CD4-positive, alpha-beta memory T cell (primary cell): ENCODE data around the gene SBNO2. TPM values are rescaled to one million over a fixed set of nuclear protein-coding genes. Genes with fewer than 3 reads are reported as not detected.

ENCODE experiments used
- CTCF ChIA-PET: fragments of 350-600 bp; sonication (Branson Sonifier 250); formaldehyde crosslinking; loops from one replicate; lab custom pipeline; 2021; ENCODE audit warnings: inconsistent platforms; ENCODE audit not compliant: partially characterized antibody; lab: Charles Lee
- POLR2A ChIA-PET: fragments of 350-600 bp; sonication (Branson Sonifier 250); formaldehyde crosslinking; loops from one replicate; lab custom pipeline; 2021; ENCODE audit not compliant: partially characterized antibody; lab: Charles Lee
- DNase-seq, 5 donors: peaks; one replicate each; pipeline versions ENCODE4 v3.0.0 to v3.0.0-alpha.2; 2020 to 2022; ENCODE audit warnings: mixed read lengths in 1 of 5
- H3K27ac ChIP-seq: one replicate; pipeline ENCODE4 v1.7.0; 2013; ENCODE audit warnings: low read depth, low read length
- H3K27me3 ChIP-seq: 2 replicates; pipeline ENCODE4 v1.7.0; 2013; ENCODE audit warnings: mild to moderate bottlenecking, low read length, moderate library complexity; ENCODE audit not compliant: insufficient read depth
- H3K36me3 ChIP-seq: 2 replicates; pipeline ENCODE4 v1.7.0; 2013; ENCODE audit warnings: mild to moderate bottlenecking, low read length, moderate library complexity; ENCODE audit not compliant: insufficient read depth
- H3K4me1 ChIP-seq: 2 replicates; pipeline ENCODE4 v1.7.0; 2013; ENCODE audit warnings: mild to moderate bottlenecking, low read length, moderate library complexity; ENCODE audit not compliant: insufficient read depth
- H3K4me3 ChIP-seq, 2 donors: one replicate each; pipeline ENCODE4 v1.7.0; 2013; ENCODE audit warnings: low read length in 2 of 2, mild to moderate bottlenecking in 1 of 2
- H3K9me3 ChIP-seq, 2 donors: one replicate each; pipeline ENCODE4 v1.7.0; 2013; ENCODE audit warnings: low read length in 2 of 2, control low read depth in 1 of 2; ENCODE audit not compliant: control insufficient read depth in 1 of 2
- H3K27ac Mint-ChIP-seq, 7 donors: one replicate each; pipeline ENCODE4 v1.8.0; 2020 to 2021; ENCODE audit warnings: mixed read lengths in 7 of 7, mild to moderate bottlenecking in 6 of 7, inconsistent platforms in 3 of 7, moderate library complexity in 3 of 7
- H3K27me3 Mint-ChIP-seq, 2 donors: one replicate each; pipeline ENCODE4 v1.8.0; 2020 to 2021; ENCODE audit warnings: mixed read lengths in 2 of 2
- H3K36me3 Mint-ChIP-seq, 2 donors: one replicate each; pipeline ENCODE4 v1.8.0; 2020 to 2021; ENCODE audit warnings: mixed read lengths in 2 of 2, inconsistent platforms in 1 of 2, mild to moderate bottlenecking in 1 of 2
- H3K4me1 Mint-ChIP-seq, 4 donors: one replicate each; pipeline ENCODE4 v1.8.0; 2020 to 2021; ENCODE audit warnings: mixed read lengths in 4 of 4, mild to moderate bottlenecking in 1 of 4
- H3K4me3 Mint-ChIP-seq, 8 donors: one replicate each; pipeline ENCODE4 v1.8.0; 2020 to 2021; ENCODE audit warnings: mixed read lengths in 8 of 8, mild to moderate bottlenecking in 7 of 8, moderate library complexity in 6 of 8, inconsistent platforms in 3 of 8
- H3K9me3 Mint-ChIP-seq, 8 donors: one replicate each; pipeline ENCODE4 v1.8.0; 2020 to 2021; ENCODE audit warnings: mixed read lengths in 8 of 8, mild to moderate bottlenecking in 5 of 8, inconsistent platforms in 3 of 8, moderate library complexity in 1 of 8
- intact Hi-C: fragments of 100-400 bp; cut with micrococcal nuclease; formaldehyde crosslinking; loops from one replicate; pipeline ENCODE4 v1.15.1; 2023
- polyA plus RNA-seq, 2 donors: library from polyadenylated mRNA; unstranded; fragments of 300-500 nt; fragmentation: Illumina TruSeq; gene quantifications; one replicate each; pipeline ENCODE4 v1.2.3, GENCODE V29; 2021
- total RNA-seq, 2 experiments: library from RNA; stranded (reverse); gene quantifications; one replicate each; pipeline ENCODE4 v1.2.3, GENCODE V29; 2021

Gene SBNO2
- total and polyA plus RNA-seq, 4 experiments from 2014 or later, result 0.37 to 98.6 (median 48.1) TPM

DNA sequence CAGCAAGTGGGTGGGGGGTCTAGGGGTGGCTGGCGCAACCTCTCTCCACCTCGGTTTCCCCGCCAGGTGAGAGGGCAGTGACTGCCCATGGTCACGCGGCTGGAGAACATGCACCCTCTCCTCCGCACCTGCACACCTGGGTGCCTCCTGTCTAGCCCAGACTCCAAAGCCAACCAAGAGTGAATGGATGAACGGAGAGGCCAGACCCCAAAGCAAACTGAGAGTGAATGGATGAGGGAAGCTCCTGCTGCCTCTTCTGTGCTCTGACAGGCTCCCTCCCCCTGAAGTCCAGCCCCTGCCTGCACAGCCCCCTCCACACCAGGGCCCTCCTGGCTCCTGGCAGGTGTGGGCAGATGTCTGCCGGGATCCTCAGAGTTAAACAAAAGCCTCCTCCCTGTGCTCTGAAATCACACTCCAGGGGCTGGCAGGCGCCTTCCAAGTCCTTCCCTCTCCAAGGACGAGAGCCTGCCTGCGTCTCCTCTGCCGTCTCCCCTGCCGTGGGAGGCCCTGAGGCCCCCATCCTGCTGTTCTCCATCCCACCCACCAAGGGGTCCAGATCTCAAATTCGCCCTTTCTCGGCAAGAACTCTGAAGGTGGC, 2.2 kb downstream of the SBNO2 start:
- Histone ChIP-seq H3K27me3 (no peaks in the 10 kb centered on the region), H3K4me3 (no peak overlapping the region), H3K27ac (no peak overlapping the region), H3K4me1 (peaks cover 42% of the 10 kb centered on the region), H3K36me3 (no peaks in the 10 kb centered on the region), H3K9me3 (no peaks in the 10 kb centered on the region)
- H3K27me3 Mint-ChIP-seq, result no peaks in the 10 kb centered on the region
- peaks cover 18 to 40% (median 27%) of the 10 kb centered on the region in 4 donors for H3K4me1 Mint-ChIP-seq
- intact Hi-C loops, result loop anchor here (5.0 kb wide), 1 partner anchor 70 kb away; the partner anchor contains the start of gene GPX4
- ChIA-PET CTCF (no interaction called here), POLR2A (interaction anchor here (1.0 kb wide), 1 partner anchor 59 kb away, joined by 3 read pairs; no protein-coding TSS in a partner anchor)
- peak overlapping the region in 6 of 7 donors; percentile 42 to 97 (median 82) for H3K27ac Mint-ChIP-seq
- H3K9me3 Mint-ChIP-seq, result peaks cover 0 to 3% (median 0%) of the 10 kb centered on the region in 8 donors
- peak overlapping the region; percentile 61 to 90 (median 76) for H3K4me3 Mint-ChIP-seq
- H3K36me3 Mint-ChIP-seq, result peaks cover 10 to 16% of the 10 kb centered on the region in 2 donors
- DNase-seq, result no peak

GRCh38 chr19:1170938-1171754, 2.9 kb downstream of the SBNO2 start:
- no peak for DNase-seq
- Histone ChIP-seq H3K27ac (no peak overlapping the region), H3K9me3 (no peaks in the 10 kb centered on the region), H3K36me3 (no peaks in the 10 kb centered on the region), H3K27me3 (no peaks in the 10 kb centered on the region), H3K4me1 (peaks cover 42% of the 10 kb centered on the region), H3K4me3 (no peak overlapping the region)
- POLR2A ChIA-PET, result interaction anchor here (1.0 kb wide), 1 partner anchor 58 kb away, joined by 3 read pairs; no protein-coding TSS in a partner anchor
- peaks cover 0 to 3% (median 0%) of the 10 kb centered on the region in 8 donors for H3K9me3 Mint-ChIP-seq
- H3K36me3 Mint-ChIP-seq, result peaks cover 10 to 16% of the 10 kb centered on the region in 2 donors
- intact Hi-C loops, result loop anchor here (5.0 kb wide), 1 partner anchor 69 kb away; the partner anchor contains the start of gene GPX4
- no peaks in the 10 kb centered on the region for H3K27me3 Mint-ChIP-seq
- CTCF ChIA-PET, result no interaction called here
- peak overlapping the region in 7 of 8 donors; percentile 8 to 67 (median 43) for H3K4me3 Mint-ChIP-seq
- peak overlapping the region in 6 of 7 donors; percentile 44 to 92 (median 68) for H3K27ac Mint-ChIP-seq
- H3K4me1 Mint-ChIP-seq, result peaks cover 18 to 40% (median 27%) of the 10 kb centered on the region in 4 donors

DNA sequence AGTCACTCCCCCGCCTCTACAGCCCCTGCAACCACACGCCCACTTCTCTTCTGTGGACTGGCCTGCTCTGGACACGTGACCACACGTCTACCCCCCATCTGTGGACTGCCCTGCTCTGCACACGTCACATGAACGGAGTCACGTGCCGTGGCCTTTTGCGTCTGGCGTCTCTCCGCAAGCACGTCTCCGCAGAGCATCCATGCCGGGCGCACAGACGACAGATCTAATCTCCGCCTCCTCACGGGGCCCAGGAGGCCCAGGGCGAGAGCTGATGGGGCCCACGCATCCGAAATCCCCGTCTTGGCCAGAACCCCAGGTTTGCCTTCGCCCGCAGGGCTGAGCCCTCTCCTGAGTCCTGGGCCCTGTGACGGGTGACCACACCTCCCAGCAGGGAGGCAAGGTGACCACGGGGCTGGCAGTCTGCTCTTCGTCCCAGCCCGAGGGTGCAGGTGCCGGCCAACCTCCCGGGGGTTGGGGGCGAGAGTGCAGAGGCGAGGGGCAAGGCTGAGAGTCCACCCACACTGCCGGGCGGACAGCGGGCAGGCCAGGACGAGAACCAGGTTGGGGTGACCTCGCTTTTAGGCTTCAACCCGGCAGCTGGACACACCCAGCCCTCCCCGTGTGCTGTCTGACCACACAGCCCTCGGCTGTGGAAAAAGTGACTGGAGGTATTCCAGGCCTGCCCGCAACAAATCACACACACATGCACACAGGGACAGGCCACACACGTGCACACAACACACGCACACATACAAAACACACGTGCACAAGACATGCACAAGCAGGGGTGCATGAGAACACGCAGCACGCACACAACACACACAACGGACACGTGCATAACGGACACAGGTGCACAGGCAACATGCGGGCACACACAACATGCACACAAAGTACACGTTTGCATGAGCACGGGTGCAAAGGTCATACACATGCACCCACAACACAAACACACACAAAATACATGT, 3.9 kb downstream of the SBNO2 start:
- intact Hi-C loops, result loop anchor here (5.0 kb wide), 1 partner anchor 68 kb away; the partner anchor contains the start of gene GPX4
- Mint-ChIP-seq H3K4me3 (peak overlapping the region in 4 of 8 donors; percentile 30 to 66 (median 48)), H3K36me3 (peaks cover 10 to 16% of the 10 kb centered on the region in 2 donors), H3K27me3 (no peaks in the 10 kb centered on the region), H3K4me1 (peaks cover 18 to 40% (median 27%) of the 10 kb centered on the region in 4 donors), H3K27ac (peak overlapping the region in 5 of 7 donors; percentile 54 to 92 (median 77)), H3K9me3 (peaks cover 0 to 3% (median 0%) of the 10 kb centered on the region in 8 donors)
- no peak for DNase-seq
- Histone ChIP-seq H3K36me3 (no peaks in the 10 kb centered on the region), H3K27ac (no peak overlapping the region), H3K4me1 (peaks cover 42% of the 10 kb centered on the region), H3K27me3 (no peaks in the 10 kb centered on the region), H3K4me3 (no peak overlapping the region), H3K9me3 (no peaks in the 10 kb centered on the region)
- ChIA-PET POLR2A (no interaction called here), CTCF (no interaction called here)

DNA sequence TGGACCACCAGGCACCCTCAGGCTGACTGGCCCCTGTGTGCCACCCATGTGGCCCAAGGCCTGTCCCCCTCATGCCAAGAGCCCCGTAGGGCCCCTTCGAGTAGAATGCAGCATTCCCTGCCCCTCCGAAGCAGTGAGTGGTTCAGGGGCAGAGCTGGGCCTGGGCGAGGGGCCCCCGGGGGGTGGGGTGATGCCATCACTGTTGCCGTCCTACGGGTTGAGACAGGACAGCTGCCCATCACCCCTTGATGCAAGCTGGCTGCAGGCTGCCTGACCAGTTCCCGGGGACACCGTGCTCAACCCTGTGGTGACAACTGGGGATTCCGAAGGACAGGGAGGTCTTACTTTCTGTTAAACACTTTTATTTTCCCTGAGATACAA, 4.7 kb downstream of the SBNO2 start:
- Mint-ChIP-seq H3K4me1 (peaks cover 16 to 38% (median 25%) of the 10 kb centered on the region in 4 donors), H3K9me3 (peaks cover 0 to 3% (median 0%) of the 10 kb centered on the region in 8 donors), H3K4me3 (peak overlapping the region in 1 of 8 donors; percentile 66), H3K27ac (peak overlapping the region in 2 of 7 donors; percentile 74 to 77), H3K27me3 (no peaks in the 10 kb centered on the region), H3K36me3 (peaks cover 10 to 15% of the 10 kb centered on the region in 2 donors)
- Histone ChIP-seq H3K4me1 (peaks cover 40% of the 10 kb centered on the region), H3K4me3 (no peak overlapping the region), H3K9me3 (no peaks in the 10 kb centered on the region), H3K27me3 (no peaks in the 10 kb centered on the region), H3K27ac (no peak overlapping the region), H3K36me3 (no peaks in the 10 kb centered on the region)
- DNase-seq, result no peak
- POLR2A ChIA-PET, result interaction anchor here (0.5 to 0.7 kb wide), 2 partner anchors 45 to 306 kb away, joined by 3 read pairs; no protein-coding TSS in a partner anchor
- CTCF ChIA-PET, result no interaction called here
- intact Hi-C loops, result no loop called here

- Mint-ChIP-seq H3K4me3 (peak overlapping the region in 2 of 8 donors; percentile 20 to 21), H3K27ac (no peak overlapping the region)
- CTCF ChIA-PET, result no interaction called here
Measured at GRCh38 chr19:1168572-1169410, 5.3 kb downstream of the SBNO2 start.

More at GRCh38 chr19:1168572-1169410, 5.3 kb downstream of the SBNO2 start:
- Mint-ChIP-seq H3K36me3 (peaks cover 10 to 14% of the 10 kb centered on the region in 2 donors), H3K27me3 (no peaks in the 10 kb centered on the region), H3K9me3 (peaks cover 0 to 2% (median 0%) of the 10 kb centered on the region in 8 donors), H3K4me1 (peaks cover 15 to 35% (median 24%) of the 10 kb centered on the region in 4 donors)
- intact Hi-C loops, result no loop called here
- POLR2A ChIA-PET, result interaction anchor here (0.5 to 0.7 kb wide), 2 partner anchors 44 to 305 kb away, joined by 3 read pairs; no protein-coding TSS in a partner anchor
- Histone ChIP-seq H3K4me1 (peaks cover 37% of the 10 kb centered on the region), H3K27ac (no peak overlapping the region), H3K4me3 (no peak overlapping the region), H3K36me3 (no peaks in the 10 kb centered on the region), H3K27me3 (no peaks in the 10 kb centered on the region), H3K9me3 (no peaks in the 10 kb centered on the region)
- no peak for DNase-seq
